Activated naive CD4-positive, alpha-beta T cell treated with anti-CD3 and anti-CD28 coated beads for 36 hours (primary cell): Measurements from ENCODE around the gene PLA2G4F. TPM values are rescaled to one million over a fixed set of nuclear protein-coding genes. Genes with fewer than 3 reads are reported as not detected.

Experiments
- CTCF ChIA-PET: fragments of 350-600 bp; sonication (Branson Sonifier 250); formaldehyde crosslinking; loops from one replicate; lab custom pipeline; 2021; ENCODE audit warnings: antibody characterized with exemption; lab: Charles Lee
- DNase-seq: peaks from one replicate; pipeline ENCODE4 v3.0.0-alpha.2; 2020
- H3K27ac Mint-ChIP-seq: one replicate; pipeline ENCODE4 v1.8.0; 2021; ENCODE audit warnings: mild to moderate bottlenecking, mixed read lengths
- H3K27me3 Mint-ChIP-seq: one replicate; pipeline ENCODE4 v1.8.0; 2021; ENCODE audit warnings: low read depth, mixed read lengths
- H3K36me3 Mint-ChIP-seq: one replicate; pipeline ENCODE4 v1.8.0; 2021; ENCODE audit warnings: low read depth, mixed read lengths
- H3K4me1 Mint-ChIP-seq: one replicate; pipeline ENCODE4 v1.8.0; 2021; ENCODE audit warnings: low read depth, mixed read lengths
- H3K4me3 Mint-ChIP-seq: one replicate; pipeline ENCODE4 v1.8.0; 2021; ENCODE audit warnings: mild to moderate bottlenecking, moderate library complexity, mixed read lengths
- H3K9me3 Mint-ChIP-seq: one replicate; pipeline ENCODE4 v1.8.0; 2021; ENCODE audit warnings: mixed read lengths
- intact Hi-C: fragments of 100-400 bp; cut with micrococcal nuclease; formaldehyde crosslinking; loops from one replicate; pipeline ENCODE4 v1.15.1; 2023
- total RNA-seq, 2 experiments: library from RNA; stranded (reverse); gene quantifications; one replicate each; pipeline ENCODE4 v1.2.3, GENCODE V29; 2021

The PLA2G4F gene
- total RNA-seq, 2 experiments from 2014 or later = not detected

GRCh38 chr15:42152196-42152920, 4.1 kb downstream of the PLA2G4F start:
- no peak for DNase-seq
- Mint-ChIP-seq H3K27me3 (no peaks in the 10 kb centered on the region), H3K4me1 (no peaks in the 10 kb centered on the region), H3K4me3 (no peak overlapping the region), H3K36me3 (no peaks in the 10 kb centered on the region), H3K27ac (no peak overlapping the region), H3K9me3 (no peaks in the 10 kb centered on the region)
- intact Hi-C loops = no loop called here
- CTCF ChIA-PET = no interaction called here

DNA sequence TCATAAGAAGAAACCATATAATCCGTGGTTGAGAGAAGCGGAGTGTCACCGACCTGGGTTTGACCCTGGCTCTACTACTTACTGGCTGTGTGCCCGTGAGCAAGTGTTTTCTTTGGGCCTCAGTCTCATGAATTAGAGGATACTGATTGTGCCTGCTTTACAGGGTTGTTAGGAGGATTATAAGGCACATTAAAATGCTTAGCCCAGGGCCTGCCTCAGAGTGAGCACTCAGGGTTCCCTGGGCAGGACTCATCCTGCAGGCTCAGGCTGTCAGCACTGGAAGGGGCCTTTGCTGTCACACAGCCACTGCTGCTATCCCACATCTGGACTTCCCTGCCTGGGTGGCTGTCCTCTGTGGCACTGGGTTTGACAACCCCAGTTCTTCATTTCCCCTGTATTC, 4.7 kb downstream of the PLA2G4F start:
- Mint-ChIP-seq H3K9me3 (no peaks in the 10 kb centered on the region), H3K4me3 (no peak overlapping the region), H3K36me3 (no peaks in the 10 kb centered on the region), H3K27ac (no peak overlapping the region), H3K27me3 (no peaks in the 10 kb centered on the region), H3K4me1 (no peaks in the 10 kb centered on the region)
- intact Hi-C loops = no loop called here
- DNase-seq = no peak
- CTCF ChIA-PET = no interaction called here

DNA sequence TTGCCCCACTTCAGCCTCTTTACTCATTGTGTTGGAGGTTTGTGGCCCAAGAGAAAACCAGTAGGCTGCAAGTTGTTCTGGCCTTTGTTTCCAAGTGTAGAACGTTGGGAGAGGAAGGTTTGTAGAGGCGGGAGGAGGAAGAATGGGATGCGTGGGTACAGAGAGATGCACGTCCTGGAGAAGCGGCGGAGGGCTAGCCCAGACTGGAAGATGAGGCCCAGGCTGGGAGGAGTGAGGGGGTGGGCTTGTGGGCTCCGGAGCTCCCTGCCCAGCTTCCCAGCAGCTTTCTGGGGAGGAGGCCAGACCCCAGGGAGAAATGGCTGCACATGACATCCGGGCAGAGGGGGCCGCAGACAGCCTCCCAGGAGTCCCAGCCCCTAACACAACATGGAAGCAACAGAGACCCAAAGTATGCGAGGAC, 5.3 kb downstream of the PLA2G4F start:
- H3K36me3 Mint-ChIP-seq = no peaks in the 10 kb centered on the region
- no peaks in the 10 kb centered on the region for H3K27me3 Mint-ChIP-seq
- H3K27ac Mint-ChIP-seq = no peak overlapping the region
- intact Hi-C loops = no loop called here
- CTCF ChIA-PET = no interaction called here
- no peak for DNase-seq
- no peak overlapping the region for H3K4me3 Mint-ChIP-seq
- H3K4me1 Mint-ChIP-seq = no peaks in the 10 kb centered on the region
- H3K9me3 Mint-ChIP-seq = no peaks in the 10 kb centered on the region

GRCh38 chr15:42150219-42150970, 6.0 kb downstream of the PLA2G4F start:
- Mint-ChIP-seq H3K4me3 (no peak overlapping the region), H3K27me3 (no peaks in the 10 kb centered on the region), H3K36me3 (no peaks in the 10 kb centered on the region), H3K9me3 (no peaks in the 10 kb centered on the region), H3K27ac (no peak overlapping the region), H3K4me1 (no peaks in the 10 kb centered on the region)
- no peak for DNase-seq
- intact Hi-C loops = no loop called here
- CTCF ChIA-PET = no interaction called here

- DNase-seq = no peak
- H3K27me3 Mint-ChIP-seq = no peaks in the 10 kb centered on the region
- intact Hi-C loops = no loop called here
- H3K4me3 Mint-ChIP-seq = no peak overlapping the region
- H3K36me3 Mint-ChIP-seq = no peaks in the 10 kb centered on the region
- CTCF ChIA-PET = no interaction called here
- H3K9me3 Mint-ChIP-seq = no peaks in the 10 kb centered on the region
- no peak overlapping the region for H3K27ac Mint-ChIP-seq
- H3K4me1 Mint-ChIP-seq = no peaks in the 10 kb centered on the region
Observed at GRCh38 chr15:42149493-42150218, 6.8 kb downstream of the PLA2G4F start.

DNA sequence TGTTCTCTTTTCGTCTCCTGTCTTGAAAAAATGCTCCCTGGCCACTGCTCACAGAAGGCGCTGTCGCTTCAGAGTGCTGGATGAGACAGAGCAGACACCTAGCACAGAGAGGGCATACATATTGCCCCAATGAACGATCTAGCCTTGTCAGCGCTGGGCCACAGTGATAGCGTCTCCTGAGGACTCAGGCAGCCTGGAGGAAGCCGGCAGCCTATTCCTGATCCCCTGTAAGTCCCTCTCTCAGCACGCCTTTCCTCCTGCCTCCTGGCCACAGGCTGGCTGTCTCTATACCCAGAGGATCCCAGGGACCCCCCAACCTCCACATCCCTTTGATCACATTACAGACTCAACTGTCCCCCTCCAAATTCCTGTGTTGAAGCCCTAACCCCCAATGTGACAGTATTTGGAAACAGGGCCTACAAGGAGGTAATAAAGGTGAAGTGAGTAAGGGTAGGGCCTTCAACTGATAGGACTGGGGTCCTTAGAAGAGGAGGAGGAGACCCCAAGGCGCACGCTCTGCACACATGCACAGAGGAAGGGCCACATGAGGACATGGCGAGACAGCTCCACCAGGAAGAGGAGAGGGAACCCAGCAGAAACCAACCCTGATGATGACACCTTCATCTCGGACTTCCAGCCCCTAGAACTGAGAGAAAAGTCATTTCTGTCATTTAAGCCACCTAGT, 7.5 kb downstream of the PLA2G4F start:
- Mint-ChIP-seq H3K27me3 (no peaks in the 10 kb centered on the region), H3K4me3 (no peak overlapping the region), H3K4me1 (no peaks in the 10 kb centered on the region), H3K27ac (no peak overlapping the region), H3K9me3 (no peaks in the 10 kb centered on the region), H3K36me3 (no peaks in the 10 kb centered on the region)
- DNase-seq = no peak
- CTCF ChIA-PET = interaction anchor here (1.3 kb wide), 1 partner anchor 10 kb away, joined by 9 read pairs; no protein-coding TSS in a partner anchor
- intact Hi-C loops = no loop called here

DNA sequence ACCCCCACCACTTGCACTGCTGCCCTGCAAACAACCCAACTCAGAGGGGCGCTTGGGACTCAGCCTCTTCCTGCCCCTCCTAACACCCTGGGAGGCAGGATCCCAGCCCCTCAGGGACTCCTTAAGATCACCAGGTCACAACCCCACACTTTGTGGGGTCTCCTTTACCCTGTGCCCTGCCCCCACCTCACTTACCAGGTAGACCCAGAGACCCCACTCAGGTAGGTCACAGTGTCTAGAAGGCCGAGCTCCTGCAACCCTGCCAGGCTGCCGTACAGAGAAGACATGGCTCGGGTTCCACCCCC, 9.1 kb downstream of the PLA2G4F start:
- no peaks in the 10 kb centered on the region for H3K27me3 Mint-ChIP-seq
- intact Hi-C loops = no loop called here
- DNase-seq = no peak
- H3K36me3 Mint-ChIP-seq = no peaks in the 10 kb centered on the region
- CTCF ChIA-PET = no interaction called here
- no peak overlapping the region for H3K4me3 Mint-ChIP-seq
- H3K4me1 Mint-ChIP-seq = no peaks in the 10 kb centered on the region
- no peaks in the 10 kb centered on the region for H3K9me3 Mint-ChIP-seq
- H3K27ac Mint-ChIP-seq = no peak overlapping the region

- DNase-seq = no peak
- CTCF ChIA-PET = interaction anchor here (1.4 kb wide), 1 partner anchor 12 kb away, joined by 4 read pairs; no protein-coding TSS in a partner anchor
- no peaks in the 10 kb centered on the region for H3K27me3 Mint-ChIP-seq
- H3K36me3 Mint-ChIP-seq = no peaks in the 10 kb centered on the region
- H3K9me3 Mint-ChIP-seq = no peaks in the 10 kb centered on the region
- intact Hi-C loops = no loop called here
- H3K27ac Mint-ChIP-seq = no peak overlapping the region
- H3K4me3 Mint-ChIP-seq = no peak overlapping the region
- H3K4me1 Mint-ChIP-seq = no peaks in the 10 kb centered on the region
Observed at GRCh38 chr15:42146551-42147430, 9.6 kb downstream of the PLA2G4F start.

- CTCF ChIA-PET = interaction anchor here (1.4 kb wide), 1 partner anchor 11 kb away, joined by 4 read pairs; no protein-coding TSS in a partner anchor
- Mint-ChIP-seq H3K4me1 (no peaks in the 10 kb centered on the region), H3K36me3 (no peaks in the 10 kb centered on the region), H3K9me3 (no peaks in the 10 kb centered on the region), H3K27me3 (no peaks in the 10 kb centered on the region), H3K27ac (no peak overlapping the region), H3K4me3 (no peak overlapping the region)
- no peak for DNase-seq
- intact Hi-C loops = no loop called here
Observed at GRCh38 chr15:42145546-42146455, 10.6 kb downstream of the PLA2G4F start.

- Mint-ChIP-seq H3K27ac (no peak overlapping the region), H3K36me3 (no peaks in the 10 kb centered on the region), H3K9me3 (no peaks in the 10 kb centered on the region), H3K4me3 (no peak overlapping the region), H3K4me1 (no peaks in the 10 kb centered on the region), H3K27me3 (no peaks in the 10 kb centered on the region)
- intact Hi-C loops = no loop called here
- DNase-seq = no peak
- CTCF ChIA-PET = interaction anchor here (1.1 kb wide), 1 partner anchor 88 kb away, joined by 3 read pairs; no protein-coding TSS in a partner anchor
Observed at GRCh38 chr15:42144841-42145375, 11.5 kb downstream of the PLA2G4F start.
